Retinal pigment epithelial cell (primary cell): ENCODE data around the gene TPD52L2.
"Not testable (repeated sequence)": the region's sequence is repeated elsewhere in the genome, so short reads cannot be mapped to it uniquely, and the experiment has no call there.

Experiments used
- DNase-seq: peaks from one replicate; pipeline ENCODE4 v3.0.0-alpha.2; 2010; ENCODE audit warnings: low read depth
- H3K4me3 ChIP-seq: 2 replicates; pipeline ENCODE4 v1.5.1; 2011; ENCODE audit warnings: mild to moderate bottlenecking, low read length, control low read depth, moderate library complexity
- CTCF ChIP-seq: conservative IDR thresholded peaks from 2 replicates; pipeline ENCODE4 v1.5.1; 2011; ENCODE audit warnings: low read depth, low read length, control low read depth, inconsistent platforms

Gene TPD52L2

GRCh38 chr20:63876489-63877036 lies 11.5 kb downstream of the TPD52L2 start:
- DNase-seq = no peak
- H3K4me3 ChIP-seq = no peak overlapping the region
- no peak for TF ChIP-seq CTCF

DNA sequence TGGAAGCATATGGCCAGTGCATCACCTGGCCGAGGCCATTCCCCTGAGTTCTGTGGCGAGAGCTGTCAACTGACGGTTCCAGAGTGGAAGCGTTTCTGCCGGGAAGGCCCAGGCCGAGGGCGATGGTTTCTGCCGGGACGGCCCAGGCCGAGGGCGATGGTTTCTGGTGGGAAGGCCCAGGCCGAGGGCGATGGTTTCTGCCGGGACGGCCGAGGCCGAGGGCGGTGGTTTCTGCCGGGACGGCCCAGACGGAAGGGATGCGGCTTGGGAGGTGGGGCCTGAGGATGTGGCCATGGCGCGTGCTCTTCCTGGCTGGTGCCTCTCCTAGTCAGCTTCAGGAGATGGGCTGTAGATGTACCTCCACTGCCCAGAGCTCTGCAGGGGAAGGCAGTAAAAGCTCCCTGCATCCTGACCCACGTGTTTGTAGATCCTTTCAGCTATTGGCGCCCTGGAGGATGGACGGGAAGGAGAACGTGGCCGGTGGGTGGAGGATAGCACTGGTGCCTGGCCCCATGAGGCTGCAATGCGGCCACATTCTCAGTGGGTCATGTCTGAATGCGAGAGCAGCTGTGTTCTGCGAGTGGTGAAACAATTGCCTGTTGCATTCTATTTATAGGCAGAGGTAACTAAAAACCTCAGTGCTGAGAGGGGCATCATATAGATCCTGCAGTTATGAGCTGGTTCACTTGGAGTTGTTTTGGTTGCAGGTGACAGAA lies 12.8 kb downstream of the TPD52L2 start:
- H3K4me3 ChIP-seq = no peak overlapping the region
- no peak for DNase-seq
- no peak for TF ChIP-seq CTCF

DNA sequence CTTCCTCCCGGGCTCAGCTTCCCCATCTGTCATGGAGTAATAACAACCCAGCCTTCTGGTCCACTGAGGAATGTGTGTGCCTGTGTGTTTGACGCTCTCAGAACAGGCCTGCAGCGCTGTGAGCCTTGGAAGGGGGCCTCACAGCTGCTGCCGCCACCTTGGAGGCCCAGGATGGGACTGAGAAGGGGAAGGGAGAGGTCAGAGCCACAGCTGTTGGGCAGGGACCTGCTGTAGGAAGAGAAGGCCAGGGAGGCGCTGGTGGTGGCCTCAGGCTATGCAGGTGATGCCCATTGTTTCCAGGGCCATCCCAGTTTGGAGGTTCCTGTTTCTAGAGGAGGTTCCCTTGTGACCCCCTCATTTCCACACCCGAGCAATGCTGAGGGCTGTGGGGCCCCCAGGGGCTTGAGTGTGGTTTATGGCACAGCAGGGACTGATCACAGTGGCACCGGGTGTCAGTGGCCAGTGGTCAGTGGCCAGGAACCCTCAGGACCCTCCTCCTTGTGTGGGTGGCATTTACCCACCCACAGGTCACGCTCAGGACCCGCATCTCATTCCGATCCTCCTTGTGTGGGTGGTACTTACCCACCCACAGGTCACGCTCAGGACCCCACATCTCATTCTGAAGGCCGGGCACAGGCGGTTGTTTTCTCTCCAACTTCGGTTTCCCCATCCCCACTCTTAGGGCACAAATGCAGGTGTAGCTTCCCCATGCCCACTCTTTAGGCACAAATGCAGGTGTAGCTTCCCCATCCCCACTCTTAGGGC lies 14.0 kb downstream of the TPD52L2 start:
- H3K4me3 ChIP-seq = no peak overlapping the region
- no peak for DNase-seq
- no peak for TF ChIP-seq CTCF

GRCh38 chr20:63880901-63881300 lies 15.8 kb downstream of the TPD52L2 start:
- H3K4me3 ChIP-seq, DNase-seq: not testable (repeated sequence)

GRCh38 chr20:63881451-63882226 lies 16.6 kb downstream of the TPD52L2 start:
- H3K4me3 ChIP-seq = no peak overlapping the region
- DNase-seq = no peak
- TF ChIP-seq CTCF = no peak

GRCh38 chr20:63882257-63883200 lies 17.5 kb downstream of the TPD52L2 start:
- no peak for TF ChIP-seq CTCF
- no peak for DNase-seq
- H3K4me3 ChIP-seq = no peak overlapping the region
